Spleen (tissue), 7 donors: ENCODE measurements around the gene TMEM217.

Experiments used
- CTCF ChIP-seq, 11 experiments: fragments of 200-600 bp in 7 of 11; fragments of 450-650 bp in 4 of 11; sonication (generic) in 4 of 11; IDR thresholded peaks in 8 of 11; conservative IDR thresholded peaks in 3 of 11; 1 replicate in 7 of 11; 2 replicates in 4 of 11; pipeline versions ENCODE4 v1.4.0 to v1.8.0; 2016 to 2021; ENCODE audit warnings: antibody characterized with exemption in 11 of 11, inconsistent platforms in 4 of 11, mild to moderate bottlenecking in 1 of 11
- POLR2A ChIP-seq, 3 donors: fragments of 450-650 bp; IDR thresholded peaks; one replicate each; pipeline ENCODE4 v1.5.1; 2017; ENCODE audit warnings: antibody characterized with exemption in 3 of 3, mild to moderate bottlenecking in 1 of 3
- POLR2AphosphoS5 ChIP-seq, 3 donors: sonication (generic); formaldehyde crosslinking; IDR thresholded peaks; one replicate each; pipeline ENCODE4 v1.5.1; 2017; ENCODE audit warnings: antibody characterized with exemption in 3 of 3
- donor health status: DM: no; HTN: no; CAD: no; lungs with moderate emphysema.
- donor health status: DM: no; HTN: no; CAD: no.
- donor health status: DM: no; HTN: no; CAD: no.

GRCh38 chr6:37222992-37223391, 35.0 kb downstream of the TMEM217 start:
- no peak for TF ChIP-seq CTCF (IDR thresholded peaks at IDR 0.05 in 8 of 11, conservative IDR thresholded peaks at IDR 0.05 in 3 of 11)
- TF ChIP-seq POLR2AphosphoS5 (IDR thresholded peaks at IDR 0.05) = no peak
- no peak for TF ChIP-seq POLR2A (IDR thresholded peaks at IDR 0.05)
